Fibroblast of lung (primary cell): Measurements from ENCODE around the gene DMGDH. TPM values are rescaled to one million over a fixed set of nuclear protein-coding genes. Genes with fewer than 3 reads are reported as not detected.

Experiments
- DNase-seq, 2 donors: peaks; one replicate each; pipeline versions ENCODE4 v3.0.0 to v3.0.0-alpha.2; 2010; ENCODE audit warnings: low read depth in 2 of 2
- H2AFZ ChIP-seq: 2 replicates; pipeline ENCODE4 v1.5.1; 2012; ENCODE audit warnings: low read length, control low read depth, inconsistent platforms
- H3K27ac ChIP-seq: 2 replicates; pipeline ENCODE4 v1.5.1; 2011; ENCODE audit warnings: low read length, control low read depth; ENCODE audit not compliant: insufficient read depth
- H3K27me3 ChIP-seq: 2 replicates; pipeline ENCODE4 v1.5.1; 2011; ENCODE audit warnings: mild to moderate bottlenecking, low read length; ENCODE audit not compliant: control insufficient read depth, insufficient read depth
- H3K36me3 ChIP-seq: 2 replicates; pipeline ENCODE4 v1.5.1; 2011; ENCODE audit warnings: low read length; ENCODE audit not compliant: control insufficient read depth, insufficient read depth
- H3K4me1 ChIP-seq: 2 replicates; pipeline ENCODE4 v1.5.1; 2011; ENCODE audit warnings: low read length; ENCODE audit not compliant: control insufficient read depth, insufficient read depth; ENCODE audit errors: extremely low read depth
- H3K4me2 ChIP-seq: 2 replicates; pipeline ENCODE4 v1.5.1; 2011; ENCODE audit warnings: low read length, control low read depth; ENCODE audit not compliant: insufficient read depth; ENCODE audit errors: extremely low read depth
- H3K4me3 ChIP-seq, 4 experiments: fragments of 200-600 bp in 1 of 4; sonication (generic) in 1 of 4; replicated peaks in 1 of 4; 2 replicates each; pipeline ENCODE4 v1.5.1; 2011 to 2016; ENCODE audit warnings: low read length in 4 of 4, low read depth in 3 of 4, mild to moderate bottlenecking in 3 of 4, control low read depth in 2 of 4, inconsistent platforms in 1 of 4, mixed read lengths in 1 of 4; ENCODE audit not compliant: insufficient read depth in 1 of 4; ENCODE audit errors: control extremely low read depth in 1 of 4
- H3K79me2 ChIP-seq: 2 replicates; pipeline ENCODE4 v1.5.1; 2012; ENCODE audit warnings: mild to moderate bottlenecking, low read length, inconsistent platforms; ENCODE audit not compliant: control insufficient read depth, insufficient read depth
- H3K9ac ChIP-seq: 2 replicates; pipeline ENCODE4 v1.5.1; 2011; ENCODE audit warnings: mild to moderate bottlenecking, low read length, control low read depth; ENCODE audit not compliant: insufficient read depth
- H3K9me3 ChIP-seq: 2 replicates; pipeline ENCODE4 v1.5.1; 2012; ENCODE audit warnings: low read depth, low read length; ENCODE audit not compliant: control insufficient read depth, insufficient read depth
- H4K20me1 ChIP-seq: 2 replicates; pipeline ENCODE4 v1.5.1; 2011; ENCODE audit warnings: low read length; ENCODE audit not compliant: control insufficient read depth, insufficient read depth; ENCODE audit errors: extremely low read depth
- CTCF ChIP-seq, 2 donors: IDR thresholded peaks in 1 of 2; conservative IDR thresholded peaks in 1 of 2; 1 replicate in 1 of 2; 2 replicates in 1 of 2; pipeline ENCODE4 v1.5.1; 2011 to 2012; ENCODE audit warnings: low read length in 2 of 2, control low read depth in 1 of 2, inconsistent platforms in 1 of 2, low read depth in 1 of 2, mild to moderate bottlenecking in 1 of 2
- EZH2 ChIP-seq: IDR thresholded peaks from 2 replicates; pipeline ENCODE4 v1.5.1; 2012; ENCODE audit warnings: low read length, control low read depth, mild to moderate bottlenecking; ENCODE audit errors: missing control alignments
- polyA plus RNA-seq, 2 donors: library from polyadenylated mRNA; depleted of rRNA in 1 of 2; stranded (reverse) in 1 of 2; unstranded in 1 of 2; fragments of >200 nt; gene quantifications; 2 replicates each; pipeline ENCODE4 v1.2.1, GENCODE V29; 2011 to 2012; ENCODE audit warnings: missing spikeins in 1 of 2
- total RNA-seq: library from RNA; depleted of rRNA; stranded (reverse); fragments of >200 nt; gene quantifications from 2 replicates; pipeline ENCODE4 v1.2.1, GENCODE V29; 2014

DMGDH gene
- total and polyA plus RNA-seq, 2 donors (not counting 1 experiment from before 2014, with no cell fraction given), result 0.89 to 7.9 TPM

- peak in 1 of 2 donors; percentile 40 for DNase-seq
- no peaks in the 10 kb centered on the region for H4K20me1 ChIP-seq
- H3K27ac ChIP-seq, result no peak overlapping the region
- H3K4me3 ChIP-seq, result no peak overlapping the region
- no peaks in the 10 kb centered on the region for H3K9me3 ChIP-seq
- no peak overlapping the region for H3K4me2 ChIP-seq
- no peak for TF ChIP-seq EZH2
- TF ChIP-seq CTCF (conservative IDR thresholded peaks at IDR 0.05 in 1 of 2, IDR thresholded peaks at IDR 0.05 in 1 of 2; ENCODE audit: low read depth in 1 of 2, low read length in 2 of 2), result no peak
- H3K9ac ChIP-seq, result no peak overlapping the region
- no peaks in the 10 kb centered on the region for H3K4me1 ChIP-seq
- H3K36me3 ChIP-seq, result no peaks in the 10 kb centered on the region
- no peak overlapping the region for H2AFZ ChIP-seq
- no peaks in the 10 kb centered on the region for H3K79me2 ChIP-seq
- H3K27me3 ChIP-seq, result no peaks in the 10 kb centered on the region
Observed at GRCh38 chr5:79077680-79078365, 8.3 kb upstream of the DMGDH start.

- H3K36me3 ChIP-seq, result no peaks in the 10 kb centered on the region
- H3K79me2 ChIP-seq, result no peaks in the 10 kb centered on the region
- no peaks in the 10 kb centered on the region for H3K9me3 ChIP-seq
- H3K4me3 ChIP-seq, result no peak overlapping the region
- H3K4me1 ChIP-seq, result no peaks in the 10 kb centered on the region
- no peak overlapping the region for H2AFZ ChIP-seq
- H3K27ac ChIP-seq, result no peak overlapping the region
- no peaks in the 10 kb centered on the region for H4K20me1 ChIP-seq
- H3K9ac ChIP-seq, result no peak overlapping the region
- no peak for DNase-seq
- no peaks in the 10 kb centered on the region for H3K27me3 ChIP-seq
- H3K4me2 ChIP-seq, result no peak overlapping the region
- no peak for TF ChIP-seq CTCF (conservative IDR thresholded peaks at IDR 0.05 in 1 of 2, IDR thresholded peaks at IDR 0.05 in 1 of 2; ENCODE audit: low read depth in 1 of 2, low read length in 2 of 2)
- no peak for TF ChIP-seq EZH2
Observed at GRCh38 chr5:79076819-79077218, 7.3 kb upstream of the DMGDH start.

GRCh38 chr5:79075646-79076426, 6.4 kb upstream of the DMGDH start:
- Histone ChIP-seq H3K9me3 (no peaks in the 10 kb centered on the region), H3K4me1 (no peaks in the 10 kb centered on the region), H3K4me2 (no peak overlapping the region), H3K9ac (no peak overlapping the region), H3K79me2 (no peaks in the 10 kb centered on the region), H3K27me3 (no peaks in the 10 kb centered on the region), H4K20me1 (no peaks in the 10 kb centered on the region), H3K4me3 (no peak overlapping the region), H2AFZ (no peak overlapping the region), H3K27ac (no peak overlapping the region), H3K36me3 (no peaks in the 10 kb centered on the region)
- DNase-seq, result peak in 1 of 2 donors; percentile 13
- TF ChIP-seq CTCF (conservative IDR thresholded peaks at IDR 0.05 in 1 of 2, IDR thresholded peaks at IDR 0.05 in 1 of 2; ENCODE audit: low read depth in 1 of 2, low read length in 2 of 2) (no peak), EZH2 (no peak)
